Measurements from ENCODE around the gene MRPL11. TPM values are rescaled to one million over a fixed set of nuclear protein-coding genes. Genes with fewer than 3 reads are reported as not detected.
"Not testable (repeated sequence)": the region's sequence is repeated elsewhere in the genome, so short reads cannot be mapped to it uniquely, and the experiment has no call there.

MRPL11 gene
- total RNA-seq, 1 experiment from 2014 or later: 201 TPM

DNA sequence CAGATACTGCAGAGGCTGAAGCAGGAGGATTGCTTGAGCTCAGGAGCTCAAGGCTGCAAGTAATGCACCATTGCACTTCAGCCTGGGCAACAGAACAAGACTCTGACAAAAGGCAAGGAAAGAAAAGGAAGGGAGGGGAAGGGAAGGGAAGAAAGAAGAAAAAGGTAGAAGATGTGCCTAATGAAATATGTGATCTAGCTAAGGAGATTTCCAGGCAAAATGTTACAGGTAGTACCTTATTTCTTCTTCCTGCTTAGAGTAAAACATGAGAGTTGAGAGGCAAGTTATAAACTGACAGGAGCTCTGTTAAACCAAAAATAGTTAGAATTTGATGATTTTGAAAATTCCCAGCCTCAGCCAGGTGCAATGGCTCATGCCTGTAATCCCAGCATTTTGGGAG, 23.4 kb upstream of the MRPL11 start:
- Histone ChIP-seq H3K9me3 (replicated peaks) (peaks cover 17% of the 10 kb centered on the region), H3K27ac (no peak overlapping the region), H3K36me3 (0 out of 2 replicates have a peak, but pooled peaks cover under 1% of the 10 kb centered on the region), H3K4me3 (no peak overlapping the region), H3K27me3 (replicated peaks) (no peaks in the 10 kb centered on the region), H3K4me1 (replicated peaks) (peaks cover 4% of the 10 kb centered on the region)
- DNase-seq (ENCODE audit: low read depth in 1 of 2, low spot score in 2 of 2): no peak

DNA sequence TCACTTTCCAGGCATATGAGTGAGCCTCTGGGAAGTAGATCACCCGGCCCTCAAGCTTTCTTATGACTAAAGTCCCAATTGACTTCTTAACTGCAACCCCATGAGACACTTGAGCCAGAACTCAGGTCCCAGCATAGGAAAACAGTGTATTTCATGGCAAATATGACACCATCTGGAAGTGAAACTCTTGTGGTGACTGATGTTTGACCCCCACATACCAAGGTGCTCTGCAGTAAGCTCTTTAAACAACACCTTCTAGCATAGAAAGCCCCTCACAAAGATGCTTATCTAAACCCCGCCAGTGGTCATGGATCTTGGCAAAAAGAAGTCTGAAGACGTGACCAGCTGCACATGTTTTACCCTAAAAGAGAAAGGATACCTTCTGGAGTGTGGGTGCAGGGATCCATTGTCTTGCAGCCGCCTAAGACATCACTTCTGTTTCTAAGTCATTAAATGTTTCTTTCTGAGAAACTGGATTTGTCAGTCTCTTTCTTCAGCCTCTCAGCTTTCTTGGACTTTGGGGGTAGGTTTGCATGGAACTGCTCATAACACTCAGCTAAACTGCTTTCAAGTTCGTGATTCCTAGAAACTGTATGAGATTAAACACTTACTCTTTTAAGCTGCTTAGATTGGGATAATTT, 20.6 kb upstream of the MRPL11 start:
- Histone ChIP-seq H3K36me3 (no peaks in the 10 kb centered on the region), H3K27me3 (replicated peaks) (0 out of 2 replicates have a peak, but pooled peaks cover 5% of the 10 kb centered on the region), H3K4me1 (replicated peaks) (0 out of 2 replicates have a peak, but pooled peaks cover 4% of the 10 kb centered on the region), H3K9me3 (replicated peaks) (peaks cover 17% of the 10 kb centered on the region), H3K4me3 (no peak overlapping the region), H3K27ac (no peak overlapping the region)
- no peak for DNase-seq (ENCODE audit: low read depth in 1 of 2, low spot score in 2 of 2)

DNA sequence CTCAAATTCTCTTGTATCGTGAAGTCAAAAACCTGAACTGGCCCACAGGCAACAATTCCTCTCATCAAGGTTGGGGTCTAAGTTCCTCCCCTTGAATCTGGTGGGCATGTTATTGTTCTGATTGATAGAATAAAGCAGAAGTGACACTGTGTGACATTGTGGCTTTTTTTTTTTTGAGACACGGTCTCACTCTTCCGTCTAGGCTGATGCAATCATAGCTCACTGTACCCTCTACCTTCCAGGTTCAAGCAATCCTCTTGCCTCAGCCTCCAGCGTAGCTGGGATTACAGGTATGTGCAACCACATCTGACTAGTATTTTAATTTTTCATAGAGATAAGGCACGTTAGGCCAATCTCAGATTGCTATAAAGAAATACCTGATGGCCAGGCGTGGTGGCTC, 19.2 kb upstream of the MRPL11 start:
- peaks cover 14% of the 10 kb centered on the region for H3K9me3 ChIP-seq (replicated peaks)
- 0 out of 2 replicates have a peak, but pooled peaks cover 6% of the 10 kb centered on the region for H3K4me1 ChIP-seq (replicated peaks)
- H3K4me3 ChIP-seq: no peak overlapping the region
- DNase-seq (ENCODE audit: low read depth in 1 of 2, low spot score in 2 of 2): no peak
- H3K27me3 ChIP-seq (replicated peaks): peaks cover 5% of the 10 kb centered on the region; the same call in 1 of the 2 replicates
- no peak overlapping the region for H3K27ac ChIP-seq
- H3K36me3 ChIP-seq: no peaks in the 10 kb centered on the region

DNA sequence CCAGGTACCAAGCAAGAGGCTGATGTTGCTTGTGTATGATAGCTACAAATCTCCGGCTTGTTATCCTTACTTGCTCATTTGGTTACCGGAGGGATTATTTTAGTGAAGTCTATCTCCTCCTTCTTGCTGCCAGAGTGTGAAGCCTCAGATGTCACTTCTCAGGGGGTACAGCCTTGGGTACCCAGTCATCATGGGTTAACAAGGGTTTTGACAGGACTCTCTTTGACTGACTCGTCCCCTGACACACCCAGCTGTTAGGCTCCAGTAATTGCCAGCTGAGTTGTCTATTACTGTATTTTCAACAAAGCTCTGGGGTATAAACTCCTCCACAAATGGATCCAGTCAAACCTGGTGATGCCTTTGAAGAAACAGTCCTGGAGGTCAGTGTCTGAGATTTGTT, 16.2 kb upstream of the MRPL11 start:
- Histone ChIP-seq H3K4me3 (no peak overlapping the region), H3K27ac (no peak overlapping the region), H3K4me1 (replicated peaks) (0 out of 2 replicates have a peak, but pooled peaks cover 6% of the 10 kb centered on the region), H3K36me3 (no peaks in the 10 kb centered on the region), H3K27me3 (replicated peaks) (peaks cover 12% of the 10 kb centered on the region), H3K9me3 (replicated peaks) (no peaks in the 10 kb centered on the region)
- DNase-seq (ENCODE audit: low read depth in 1 of 2, low spot score in 2 of 2): no peak

DNA sequence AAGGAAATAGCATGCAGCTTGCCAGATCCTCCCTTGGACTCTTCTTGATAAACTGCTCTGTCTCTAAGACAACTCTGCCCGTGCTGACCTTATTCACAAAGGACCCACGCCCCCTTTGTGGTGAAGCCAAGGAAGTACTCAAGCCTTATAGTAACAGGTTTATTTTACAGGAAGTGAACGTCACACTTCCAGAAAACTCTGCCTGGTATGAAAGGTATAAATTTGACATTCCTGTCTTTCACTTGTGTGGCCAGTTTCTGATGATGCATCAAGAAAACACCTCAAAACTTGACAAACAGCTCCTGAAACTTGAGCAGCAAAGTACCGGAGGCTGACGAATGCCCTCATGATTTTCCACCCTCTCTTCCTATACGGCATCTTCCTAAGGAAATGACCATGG, 15.6 kb upstream of the MRPL11 start:
- Histone ChIP-seq H3K9me3 (replicated peaks) (no peaks in the 10 kb centered on the region), H3K36me3 (no peaks in the 10 kb centered on the region), H3K4me3 (no peak overlapping the region), H3K27ac (no peak overlapping the region), H3K27me3 (replicated peaks) (peaks cover 12% of the 10 kb centered on the region), H3K4me1 (replicated peaks) (0 out of 2 replicates have a peak, but pooled peaks cover 6% of the 10 kb centered on the region)
- no peak for DNase-seq (ENCODE audit: low read depth in 1 of 2, low spot score in 2 of 2)

GRCh38 chr11:66451663-66452062, 13.0 kb upstream of the MRPL11 start:
- H3K27ac ChIP-seq: no peak overlapping the region

GRCh38 chr11:66450560-66450959, 11.9 kb upstream of the MRPL11 start:
- 0 out of 2 replicates have a peak, but pooled peaks cover 6% of the 10 kb centered on the region for H3K4me1 ChIP-seq (replicated peaks)
- no peak overlapping the region for H3K27ac ChIP-seq
- no peaks in the 10 kb centered on the region; the same call in 1 of the 2 replicates for H3K9me3 ChIP-seq (replicated peaks)
- no peak for DNase-seq (ENCODE audit: low read depth in 1 of 2, low spot score in 2 of 2)
- H3K27me3 ChIP-seq (replicated peaks): peaks cover 24% of the 10 kb centered on the region
- no peaks in the 10 kb centered on the region for H3K36me3 ChIP-seq
- no peak overlapping the region for H3K4me3 ChIP-seq

More at GRCh38 chr11:66451663-66452062, 13.0 kb upstream of the MRPL11 start:
- no peaks in the 10 kb centered on the region; the same call in 1 of the 2 replicates for H3K9me3 ChIP-seq (replicated peaks)
- no peak for DNase-seq (ENCODE audit: low read depth in 1 of 2, low spot score in 2 of 2)
- H3K4me3 ChIP-seq: no peak overlapping the region
- H3K36me3 ChIP-seq: no peaks in the 10 kb centered on the region
- H3K4me1 ChIP-seq (replicated peaks): 0 out of 2 replicates have a peak, but pooled peaks cover 6% of the 10 kb centered on the region
- peaks cover 24% of the 10 kb centered on the region for H3K27me3 ChIP-seq (replicated peaks)

DNA sequence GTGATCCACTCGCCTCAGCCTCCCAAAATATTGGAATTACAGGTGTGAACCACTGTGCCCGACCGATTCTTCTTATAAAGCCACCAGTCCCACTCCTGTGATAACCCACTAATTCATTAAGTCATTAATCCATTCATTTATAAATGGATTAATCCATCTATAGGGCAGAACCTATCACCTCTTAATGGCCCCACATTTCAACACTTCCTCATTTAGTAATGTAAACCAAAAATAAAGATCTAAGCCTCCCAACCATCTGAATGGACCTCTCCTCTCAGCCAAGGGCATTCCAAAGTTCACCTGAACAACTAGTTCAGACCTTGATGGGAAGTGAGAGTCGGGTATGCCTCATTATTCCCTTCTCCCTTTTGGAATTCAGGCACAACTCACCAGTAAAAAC, 9.9 kb upstream of the MRPL11 start:
- H3K27ac ChIP-seq: no peak overlapping the region
- peaks cover 5% of the 10 kb centered on the region for H3K9me3 ChIP-seq (replicated peaks)
- no peak overlapping the region for H3K4me3 ChIP-seq
- DNase-seq (ENCODE audit: low read depth in 1 of 2, low spot score in 2 of 2): no peak
- H3K27me3 ChIP-seq (replicated peaks): peaks cover 19% of the 10 kb centered on the region
- peaks cover 9% of the 10 kb centered on the region for H3K4me1 ChIP-seq (replicated peaks)
- H3K36me3 ChIP-seq: no peaks in the 10 kb centered on the region

DNA sequence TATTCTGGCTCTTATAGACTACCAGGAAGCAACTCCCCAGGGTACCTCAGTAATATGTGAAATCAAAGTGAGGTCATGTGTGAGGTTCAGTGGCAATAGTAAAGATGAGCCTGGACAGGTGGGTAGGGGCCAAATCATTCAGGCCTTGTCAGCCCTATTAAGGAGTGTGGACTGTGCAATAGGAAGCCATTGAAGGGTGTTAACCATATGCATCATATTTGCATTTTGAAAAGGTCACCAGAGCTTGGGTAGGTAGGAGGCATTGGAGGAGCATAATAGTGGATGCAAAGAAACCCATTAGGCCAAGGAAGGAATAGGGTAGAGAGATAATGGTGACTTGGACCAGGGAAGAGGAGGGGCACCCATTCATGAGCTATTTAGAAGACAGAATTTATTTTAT, 8.4 kb upstream of the MRPL11 start:
- no peak overlapping the region for H3K4me3 ChIP-seq
- H3K4me1 ChIP-seq (replicated peaks): peaks cover 14% of the 10 kb centered on the region
- H3K27me3 ChIP-seq (replicated peaks): peaks cover 19% of the 10 kb centered on the region
- H3K27ac ChIP-seq: no peak overlapping the region
- H3K36me3 ChIP-seq: no peaks in the 10 kb centered on the region
- peaks cover 8% of the 10 kb centered on the region for H3K9me3 ChIP-seq (replicated peaks)
- no peak for DNase-seq (ENCODE audit: low read depth in 1 of 2, low spot score in 2 of 2)

DNA sequence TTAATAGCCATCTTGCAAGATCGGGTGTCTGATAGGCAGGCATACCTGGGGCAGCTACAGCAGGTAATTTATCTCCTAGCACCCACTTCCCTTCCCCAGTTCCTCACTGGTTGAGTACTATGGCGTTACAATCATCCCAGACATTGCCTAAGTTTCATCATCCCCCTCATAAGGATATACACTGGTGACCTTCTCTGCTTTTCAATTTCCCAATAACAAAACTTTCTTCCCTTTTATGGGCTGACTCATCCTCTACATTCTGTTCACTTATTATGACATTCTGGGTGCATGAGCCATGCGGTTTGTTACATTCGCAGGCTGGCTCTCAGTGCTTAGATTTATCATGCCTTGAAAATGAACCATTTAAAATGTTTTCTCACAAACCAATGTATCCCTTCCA, 5.0 kb upstream of the MRPL11 start:
- peaks cover 14% of the 10 kb centered on the region for H3K4me1 ChIP-seq (replicated peaks)
- H3K4me3 ChIP-seq: no peak overlapping the region
- H3K9me3 ChIP-seq (replicated peaks): peaks cover 8% of the 10 kb centered on the region
- H3K36me3 ChIP-seq: peaks cover under 1% of the 10 kb centered on the region; the same call in 1 of the 2 replicates
- peaks cover 8% of the 10 kb centered on the region for H3K27me3 ChIP-seq (replicated peaks)
- peak overlapping the region; percentile 40 for H3K27ac ChIP-seq
- DNase-seq (ENCODE audit: low read depth in 1 of 2, low spot score in 2 of 2): peak in 1 of 2 experiments; percentile 78

DNA sequence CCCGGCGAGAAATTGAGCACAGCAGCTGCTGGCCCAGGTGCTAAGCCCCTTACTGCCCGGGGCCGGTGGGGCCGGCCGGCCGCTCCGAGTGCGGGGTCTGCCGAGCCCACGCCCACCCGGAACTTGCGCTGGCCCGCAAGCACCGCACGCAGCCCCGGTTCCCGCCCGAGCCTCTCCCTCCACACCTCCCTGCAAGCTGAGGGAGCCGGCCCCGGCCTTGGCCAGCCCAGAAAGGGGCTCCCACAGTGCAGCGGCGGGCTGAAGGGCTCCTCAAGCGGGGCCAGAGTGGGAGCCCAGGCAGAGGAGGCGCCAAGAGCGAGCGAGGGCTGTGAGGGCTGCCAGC, 2.3 kb upstream of the MRPL11 start:
- Histone ChIP-seq H3K4me1 (replicated peaks) (peaks cover 19% of the 10 kb centered on the region), H3K36me3 (peaks cover 15% of the 10 kb centered on the region)
- H3K9me3 ChIP-seq (replicated peaks); H3K27me3 ChIP-seq (replicated peaks); H3K27ac ChIP-seq; H3K4me3 ChIP-seq; DNase-seq (ENCODE audit: low read depth in 1 of 2, low spot score in 2 of 2): not testable (repeated sequence)

DNA sequence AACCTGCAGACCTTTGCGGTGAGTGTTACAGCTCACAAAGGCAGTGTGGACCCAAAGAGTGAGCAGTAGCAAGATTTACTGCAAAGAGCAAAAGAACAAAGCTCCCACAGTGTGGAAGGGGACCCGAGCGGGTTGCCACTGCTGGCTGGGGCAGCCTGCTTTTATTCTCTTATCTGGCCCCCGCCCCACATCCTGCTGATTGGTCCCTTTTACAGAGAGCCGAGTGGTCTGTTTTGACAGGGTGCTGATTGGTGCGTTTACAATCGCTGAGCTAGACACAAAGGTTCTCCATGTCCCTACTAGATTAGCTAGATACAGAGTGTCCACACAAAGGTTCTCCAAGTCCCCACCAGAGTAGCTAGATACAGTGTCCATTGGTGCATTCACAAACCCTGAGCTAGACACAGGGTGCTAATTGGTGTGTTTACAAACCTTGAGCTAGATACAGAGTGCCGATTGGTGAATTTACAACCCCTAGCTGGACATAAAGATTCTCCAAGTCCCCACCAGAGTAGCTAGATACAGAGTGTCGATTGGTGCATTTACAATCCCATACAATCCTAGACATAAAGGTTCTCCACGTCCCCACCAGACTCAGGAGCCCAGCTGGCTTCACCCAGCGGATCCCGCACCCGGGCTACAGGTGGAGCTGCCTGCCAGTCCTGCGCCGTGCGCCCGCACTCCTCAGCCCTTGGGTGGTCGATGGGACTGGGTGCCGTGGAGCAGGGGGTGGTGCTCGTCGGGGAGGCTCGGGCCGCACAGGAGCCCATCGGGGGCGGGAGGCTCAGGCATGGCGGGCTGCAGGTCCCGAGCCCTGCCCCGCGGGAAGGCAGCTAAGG, 1.7 kb upstream of the MRPL11 start:
- H3K27ac ChIP-seq; H3K27me3 ChIP-seq (replicated peaks); H3K9me3 ChIP-seq (replicated peaks); DNase-seq (ENCODE audit: low read depth in 1 of 2, low spot score in 2 of 2); H3K4me3 ChIP-seq: not testable (repeated sequence)
- Histone ChIP-seq H3K4me1 (replicated peaks) (peaks cover 19% of the 10 kb centered on the region), H3K36me3 (peaks cover 21% of the 10 kb centered on the region)

- no peak for DNase-seq (ENCODE audit: low read depth in 1 of 2, low spot score in 2 of 2)
- Histone ChIP-seq H3K4me3 (peak overlapping the region; percentile 65), H3K4me1 (replicated peaks) (peaks cover 6% of the 10 kb centered on the region), H3K9me3 (replicated peaks) (no peaks in the 10 kb centered on the region), H3K27ac (peak overlapping the region; percentile 33; the same call in 1 of the 2 replicates), H3K36me3 (peaks cover 29% of the 10 kb centered on the region), H3K27me3 (replicated peaks) (no peaks in the 10 kb centered on the region)
Observed at GRCh38 chr11:66437979-66438503, 607 bp downstream of the MRPL11 start.

GRCh38 chr11:66432597-66432996, 6.1 kb downstream of the MRPL11 start:
- no peak overlapping the region for H3K4me3 ChIP-seq
- no peaks in the 10 kb centered on the region for H3K27me3 ChIP-seq (replicated peaks)
- H3K36me3 ChIP-seq: peaks cover 34% of the 10 kb centered on the region
- H3K27ac ChIP-seq: no peak overlapping the region
- no peak for DNase-seq (ENCODE audit: low read depth in 1 of 2, low spot score in 2 of 2)
- H3K4me1 ChIP-seq (replicated peaks): no peaks in the 10 kb centered on the region; the same call in 1 of the 2 replicates
- no peaks in the 10 kb centered on the region for H3K9me3 ChIP-seq (replicated peaks)

All from SJSA1 (cell line).